BLaER1 treated with 17β-estradiol and CSF1 and Interleukin-3, amounts not matched to agents 10 nM and 100 nM (cell line): Measurements from ENCODE around the gene MTMR12.

Experiments
- H3K27ac ChIP-seq, 11 experiments: shearing (Covaris generic); formaldehyde crosslinking; 2 replicates each; pipeline ENCODE4 v1.8.1; 2022
- H3K27me3 ChIP-seq, 11 experiments: shearing (Covaris generic); formaldehyde crosslinking; 2 replicates each; pipeline ENCODE4 v1.8.1; 2022
- H3K36me3 ChIP-seq, 11 experiments: shearing (Covaris generic); formaldehyde crosslinking; 2 replicates each; pipeline ENCODE4 v1.8.1; 2022
- H3K4me1 ChIP-seq, 10 experiments: shearing (Covaris generic); formaldehyde crosslinking; 2 replicates each; pipeline ENCODE4 v1.8.1; 2022
- H3K4me2 ChIP-seq, 11 experiments: shearing (Covaris generic); formaldehyde crosslinking; 2 replicates each; pipeline ENCODE4 v1.8.1; 2022
- H3K4me3 ChIP-seq, 10 experiments: shearing (Covaris generic); formaldehyde crosslinking; 2 replicates each; pipeline ENCODE4 v1.8.1; 2022
- H3K9ac ChIP-seq, 11 experiments: shearing (Covaris generic); formaldehyde crosslinking; 2 replicates each; pipeline ENCODE4 v1.8.1; 2022
- H3K9me3 ChIP-seq, 11 experiments: shearing (Covaris generic); formaldehyde crosslinking; replicated peaks in 1 of 11; 2 replicates each; pipeline ENCODE4 v1.8.1; 2022
- H4K20me1 ChIP-seq, 11 experiments: shearing (Covaris generic); formaldehyde crosslinking; 2 replicates each; pipeline ENCODE4 v1.8.1; 2022
- Cebpa-rat ChIP-seq, 11 experiments: shearing (Covaris generic); IDR thresholded peaks; 2 replicates each; pipeline ENCODE4 v1.8.1; 2022

Gene MTMR12

GRCh38 chr5:32308946-32309345 lies 3.8 kb downstream of the MTMR12 start:
- peaks cover 2 to 86% (median 37%) of the 10 kb centered on the region in 11 experiments; a peak in 16 of 22 replicates for H4K20me1 ChIP-seq
- peak overlapping the region; percentile 42 to 96 (median 93); a peak in 21 of 22 replicates for H3K4me2 ChIP-seq
- no peak overlapping the region for H3K4me3 ChIP-seq
- H3K36me3 ChIP-seq = peaks cover 0 to 34% (median 7%) of the 10 kb centered on the region in 11 experiments; a peak in 8 of 22 replicates
- H3K9ac ChIP-seq = no peak overlapping the region
- H3K4me1 ChIP-seq = peaks cover 47 to 67% (median 54%) of the 10 kb centered on the region in 10 experiments
- 0 out of 22 replicates have a peak, but pooled peaks cover 0 to 3% (median 0%) of the 10 kb centered on the region in 11 experiments for H3K9me3 ChIP-seq
- TF ChIP-seq Cebpa-rat (IDR thresholded peaks at IDR 0.05) = no peak
- peak overlapping the region in 4 of 11 experiments; percentile 0 to 35 (median 24); a peak in 6 of 22 replicates for H3K27ac ChIP-seq
- no peaks in the 10 kb centered on the region for H3K27me3 ChIP-seq

- Histone ChIP-seq H3K4me1 (peaks cover 49 to 78% (median 54%) of the 10 kb centered on the region in 10 experiments), H3K27me3 (no peaks in the 10 kb centered on the region), H3K4me3 (no peak overlapping the region), H3K9ac (no peak overlapping the region), H3K27ac (0 out of 22 replicates have a peak overlapping the region, but pooled peaks of 1 of the 11 experiments have one; percentile 4), H3K4me2 (peak overlapping the region in 4 of 11 experiments; percentile 88 to 94 (median 92); a peak in 7 of 22 replicates), H3K9me3 (0 out of 22 replicates have a peak, but pooled peaks cover 0 to 3% (median 0%) of the 10 kb centered on the region in 11 experiments), H3K36me3 (peaks cover 0 to 34% (median 7%) of the 10 kb centered on the region in 11 experiments; a peak in 8 of 22 replicates), H4K20me1 (peaks cover 4 to 97% (median 46%) of the 10 kb centered on the region in 11 experiments; a peak in 19 of 22 replicates)
- no peak for TF ChIP-seq Cebpa-rat (IDR thresholded peaks at IDR 0.05)
These were observed 5.0 kb downstream of the MTMR12 start for GRCh38 chr5:32307769-32308194.

GRCh38 chr5:32304622-32305021 lies 8.1 kb downstream of the MTMR12 start:
- TF ChIP-seq Cebpa-rat (IDR thresholded peaks at IDR 0.05) = no peak
- Histone ChIP-seq H3K4me3 (no peak overlapping the region), H4K20me1 (peaks cover 24 to 100% (median 49%) of the 10 kb centered on the region in 11 experiments; a peak in 20 of 22 replicates), H3K27ac (no peak overlapping the region), H3K4me1 (peaks cover 31 to 68% (median 35%) of the 10 kb centered on the region in 10 experiments), H3K4me2 (peak overlapping the region; percentile 16 to 55 (median 43); a peak in 19 of 22 replicates), H3K27me3 (no peaks in the 10 kb centered on the region), H3K9me3 (0 out of 22 replicates have a peak, but pooled peaks cover 0 to 3% (median 0%) of the 10 kb centered on the region in 11 experiments), H3K36me3 (peaks cover 0 to 27% (median 6%) of the 10 kb centered on the region in 11 experiments; a peak in 9 of 22 replicates), H3K9ac (no peak overlapping the region)

- H4K20me1 ChIP-seq = peaks cover 31 to 100% (median 57%) of the 10 kb centered on the region in 11 experiments; a peak in 20 of 22 replicates
- TF ChIP-seq Cebpa-rat (IDR thresholded peaks at IDR 0.05) = no peak
- 0 out of 22 replicates have a peak, but pooled peaks cover 0 to 3% (median 0%) of the 10 kb centered on the region in 11 experiments for H3K9me3 ChIP-seq
- no peak overlapping the region for H3K4me3 ChIP-seq
- H3K9ac ChIP-seq = no peak overlapping the region
- H3K36me3 ChIP-seq = peaks cover 0 to 29% (median 6%) of the 10 kb centered on the region in 11 experiments; a peak in 9 of 22 replicates
- peak overlapping the region in 2 of 11 experiments; percentile 31 to 54; a peak in 1 of 22 replicates for H3K4me2 ChIP-seq
- no peaks in the 10 kb centered on the region for H3K27me3 ChIP-seq
- peaks cover 29 to 68% (median 36%) of the 10 kb centered on the region in 10 experiments for H3K4me1 ChIP-seq
- no peak overlapping the region for H3K27ac ChIP-seq
These were observed 9.0 kb downstream of the MTMR12 start for GRCh38 chr5:32303755-32304120.

- no peak for TF ChIP-seq Cebpa-rat (IDR thresholded peaks at IDR 0.05)
- Histone ChIP-seq H4K20me1 (peaks cover 35 to 100% (median 59%) of the 10 kb centered on the region in 11 experiments; a peak in 20 of 22 replicates), H3K36me3 (peaks cover 0 to 27% (median 6%) of the 10 kb centered on the region in 11 experiments; a peak in 8 of 22 replicates)
These were observed 9.6 kb downstream of the MTMR12 start for GRCh38 chr5:32302835-32303754.

GRCh38 chr5:32301891-32302290 lies 10.8 kb downstream of the MTMR12 start:
- Histone ChIP-seq H3K9ac (no peak overlapping the region), H3K27me3 (no peaks in the 10 kb centered on the region)
- TF ChIP-seq Cebpa-rat (IDR thresholded peaks at IDR 0.05) = no peak

More at GRCh38 chr5:32302835-32303754, 9.6 kb downstream of the MTMR12 start:
- Histone ChIP-seq H3K9ac (no peak overlapping the region), H3K4me2 (0 out of 22 replicates have a peak overlapping the region, but pooled peaks of 2 of the 11 experiments have one; percentile 10 to 31), H3K27me3 (no peaks in the 10 kb centered on the region), H3K4me1 (peaks cover 32 to 68% (median 38%) of the 10 kb centered on the region in 10 experiments), H3K4me3 (no peak overlapping the region), H3K9me3 (no peaks in the 10 kb centered on the region), H3K27ac (no peak overlapping the region)

GRCh38 chr5:32299059-32299677 lies 13.6 kb downstream of the MTMR12 start:
- peaks cover 24 to 41% (median 25%) of the 10 kb centered on the region in 11 experiments for H3K36me3 ChIP-seq
- no peak for TF ChIP-seq Cebpa-rat (IDR thresholded peaks at IDR 0.05)

More at GRCh38 chr5:32301891-32302290, 10.8 kb downstream of the MTMR12 start:
- Histone ChIP-seq H3K9me3 (no peaks in the 10 kb centered on the region), H3K4me2 (0 out of 22 replicates have a peak overlapping the region, but pooled peaks of 1 of the 11 experiments have one; percentile 1), H3K4me1 (peaks cover 35 to 69% (median 45%) of the 10 kb centered on the region in 10 experiments), H4K20me1 (peaks cover 39 to 99% (median 68%) of the 10 kb centered on the region in 11 experiments; a peak in 20 of 22 replicates), H3K36me3 (peaks cover 0 to 16% (median 0%) of the 10 kb centered on the region in 11 experiments; a peak in 6 of 22 replicates), H3K27ac (no peak overlapping the region), H3K4me3 (no peak overlapping the region)

GRCh38 chr5:32298059-32298415 lies 14.7 kb downstream of the MTMR12 start:
- Histone ChIP-seq H4K20me1 (peaks cover 34 to 75% (median 54%) of the 10 kb centered on the region in 11 experiments; a peak in 20 of 22 replicates), H3K9ac (peak overlapping the region in 3 of 11 experiments; percentile 13 to 44 (median 31); a peak in 5 of 22 replicates), H3K4me1 (peaks cover 23 to 47% (median 29%) of the 10 kb centered on the region in 10 experiments), H3K9me3 (peaks cover 0 to 20% (median 10%) of the 10 kb centered on the region in 11 experiments; a peak in 9 of 22 replicates), H3K4me3 (no peak overlapping the region), H3K27me3 (no peaks in the 10 kb centered on the region), H3K27ac (peak overlapping the region in 8 of 11 experiments; percentile 4 to 66 (median 40); a peak in 7 of 22 replicates), H3K36me3 (peaks cover 35 to 52% (median 36%) of the 10 kb centered on the region in 11 experiments), H3K4me2 (peak overlapping the region; percentile 39 to 82 (median 63))
- no peak for TF ChIP-seq Cebpa-rat (IDR thresholded peaks at IDR 0.05)

More at GRCh38 chr5:32299059-32299677, 13.6 kb downstream of the MTMR12 start:
- Histone ChIP-seq H3K27ac (no peak overlapping the region), H3K4me2 (peak overlapping the region in 7 of 11 experiments; percentile 1 to 82 (median 44); a peak in 6 of 22 replicates), H3K4me3 (no peak overlapping the region), H3K27me3 (no peaks in the 10 kb centered on the region), H3K9me3 (peaks cover 0 to 9% (median 3%) of the 10 kb centered on the region in 11 experiments; a peak in 5 of 22 replicates), H3K9ac (no peak overlapping the region), H3K4me1 (peaks cover 24 to 52% (median 34%) of the 10 kb centered on the region in 10 experiments), H4K20me1 (peaks cover 39 to 87% (median 62%) of the 10 kb centered on the region in 11 experiments; a peak in 20 of 22 replicates)
